Measurements from ENCODE around the gene SFSWAP.
"Not testable (repeated sequence)": the region's sequence is repeated elsewhere in the genome, so short reads cannot be mapped to it uniquely, and the experiment has no call there.

Gene SFSWAP

GRCh38 chr12:131677699-131678098, 33.2 kb upstream of the SFSWAP start:
- in situ Hi-C loops (cut with MboI; ENCODE audit: low pct_unique_long_range_greater_than_20kb, low sequenced_read_pairs, unreplicated experiment) = no loop called here
- TF ChIP-seq, protein P1, sequence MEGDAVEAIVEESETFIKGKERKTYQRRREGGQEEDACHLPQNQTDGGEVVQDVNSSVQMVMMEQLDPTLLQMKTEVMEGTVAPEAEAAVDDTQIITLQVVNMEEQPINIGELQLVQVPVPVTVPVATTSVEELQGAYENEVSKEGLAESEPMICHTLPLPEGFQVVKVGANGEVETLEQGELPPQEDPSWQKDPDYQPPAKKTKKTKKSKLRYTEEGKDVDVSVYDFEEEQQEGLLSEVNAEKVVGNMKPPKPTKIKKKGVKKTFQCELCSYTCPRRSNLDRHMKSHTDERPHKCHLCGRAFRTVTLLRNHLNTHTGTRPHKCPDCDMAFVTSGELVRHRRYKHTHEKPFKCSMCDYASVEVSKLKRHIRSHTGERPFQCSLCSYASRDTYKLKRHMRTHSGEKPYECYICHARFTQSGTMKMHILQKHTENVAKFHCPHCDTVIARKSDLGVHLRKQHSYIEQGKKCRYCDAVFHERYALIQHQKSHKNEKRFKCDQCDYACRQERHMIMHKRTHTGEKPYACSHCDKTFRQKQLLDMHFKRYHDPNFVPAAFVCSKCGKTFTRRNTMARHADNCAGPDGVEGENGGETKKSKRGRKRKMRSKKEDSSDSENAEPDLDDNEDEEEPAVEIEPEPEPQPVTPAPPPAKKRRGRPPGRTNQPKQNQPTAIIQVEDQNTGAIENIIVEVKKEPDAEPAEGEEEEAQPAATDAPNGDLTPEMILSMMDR (IDR thresholded peaks at IDR 0.05; ENCODE audit: extremely low read depth, insufficient read depth, missing control alignments) = no peak
- DNase-seq (ENCODE audit: low spot score) = no peak

- in situ Hi-C loops (cut with MboI; ENCODE audit: low pct_unique_long_range_greater_than_20kb, low sequenced_read_pairs, unreplicated experiment); DNase-seq (ENCODE audit: low spot score): not testable (repeated sequence)
These were observed 32.3 kb upstream of the SFSWAP start for GRCh38 chr12:131678389-131679181.

GRCh38 chr12:131679186-131679585, 31.7 kb upstream of the SFSWAP start:
- DNase-seq (ENCODE audit: low spot score); in situ Hi-C loops (cut with MboI; ENCODE audit: low pct_unique_long_range_greater_than_20kb, low sequenced_read_pairs, unreplicated experiment): not testable (repeated sequence)

GRCh38 chr12:131679816-131680215, 31.1 kb upstream of the SFSWAP start:
- DNase-seq (ENCODE audit: low spot score); in situ Hi-C loops (cut with MboI; ENCODE audit: low pct_unique_long_range_greater_than_20kb, low sequenced_read_pairs, unreplicated experiment): not testable (repeated sequence)

DNA sequence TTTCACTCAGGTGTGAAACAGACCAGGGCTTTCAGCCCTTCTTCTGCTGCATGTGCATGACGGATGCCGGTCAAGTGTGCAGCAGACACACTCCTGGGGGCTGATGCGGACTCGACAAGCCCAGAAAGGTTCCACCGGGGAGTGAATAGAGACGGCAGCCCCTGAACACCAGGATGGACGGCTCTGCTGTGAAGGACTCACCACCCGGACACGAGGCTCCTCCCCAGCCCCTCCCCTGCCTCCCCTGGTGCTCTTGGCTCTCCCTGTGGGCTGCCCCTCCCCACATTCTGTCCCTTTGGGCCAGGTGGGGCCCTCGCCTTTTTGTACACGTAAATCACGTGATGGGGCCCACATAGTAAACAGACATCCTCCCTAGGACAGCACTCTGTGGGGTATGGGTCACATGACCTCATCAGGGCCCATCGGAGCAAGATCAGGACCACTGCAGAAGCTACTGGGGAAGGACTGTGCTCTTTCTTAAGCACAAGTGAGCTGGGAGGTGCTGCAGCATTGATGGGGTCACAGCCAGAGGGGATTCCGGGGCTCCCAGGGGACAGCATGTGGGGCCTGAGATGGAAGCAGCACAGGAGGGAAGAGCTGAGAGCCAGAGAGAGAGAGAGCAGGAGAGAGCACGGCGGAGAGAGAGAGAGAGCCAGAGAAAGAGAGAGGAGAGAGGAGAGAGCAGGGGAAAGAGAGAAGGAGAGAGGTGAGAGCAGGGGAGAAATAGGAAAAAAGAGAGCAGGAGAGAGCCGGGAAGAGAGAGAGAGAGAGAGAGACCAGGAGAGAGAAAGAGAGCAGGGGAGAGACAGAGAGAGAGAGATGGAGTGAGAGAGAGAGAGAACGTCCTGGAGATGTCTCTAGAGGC, 30.3 kb upstream of the SFSWAP start:
- in situ Hi-C loops (cut with MboI; ENCODE audit: low pct_unique_long_range_greater_than_20kb, low sequenced_read_pairs, unreplicated experiment); DNase-seq (ENCODE audit: low spot score): not testable (repeated sequence)

DNA sequence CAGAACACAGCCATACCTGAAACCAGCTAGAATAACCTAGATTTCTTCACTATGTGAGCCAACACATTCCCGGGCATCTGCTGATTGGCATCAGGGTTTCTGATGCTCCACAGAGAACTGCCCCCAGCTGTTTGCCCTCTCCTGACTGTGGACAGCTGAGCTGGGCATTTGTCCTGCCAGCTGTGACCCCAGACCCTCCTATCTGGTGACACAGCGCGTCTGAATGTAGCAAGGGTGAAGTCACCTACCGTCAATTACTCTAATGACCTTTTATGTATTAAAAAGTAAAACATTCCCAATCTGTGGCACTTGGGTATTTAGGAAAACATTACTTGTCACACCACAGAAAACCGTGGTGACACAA, 29.7 kb upstream of the SFSWAP start:
- TF ChIP-seq, protein P1 (IDR thresholded peaks at IDR 0.05; ENCODE audit: extremely low read depth, insufficient read depth, missing control alignments) = no peak
- in situ Hi-C loops (cut with MboI; ENCODE audit: low pct_unique_long_range_greater_than_20kb, low sequenced_read_pairs, unreplicated experiment) = no loop called here

GRCh38 chr12:131681746-131682509, 29.0 kb upstream of the SFSWAP start:
- DNase-seq (ENCODE audit: low spot score) = peak; percentile 73
- in situ Hi-C loops (cut with MboI; ENCODE audit: low pct_unique_long_range_greater_than_20kb, low sequenced_read_pairs, unreplicated experiment) = not testable (repeated sequence)

More for the DNA sequence above, 29.7 kb upstream of the SFSWAP start:
- no peak for DNase-seq (ENCODE audit: low spot score)

- TF ChIP-seq, protein P1 (IDR thresholded peaks at IDR 0.05; ENCODE audit: extremely low read depth, insufficient read depth, missing control alignments) = no peak
- in situ Hi-C loops (cut with MboI; ENCODE audit: low pct_unique_long_range_greater_than_20kb, low sequenced_read_pairs, unreplicated experiment) = no loop called here
- no peak for DNase-seq (ENCODE audit: low spot score)
These were observed 28.4 kb upstream of the SFSWAP start for GRCh38 chr12:131682510-131682895.
